IMR-90 (cell line): ENCODE data around the gene MYO1C. TPM values are rescaled to one million over a fixed set of nuclear protein-coding genes. Genes with fewer than 3 reads are reported as not detected.

Experiments
- ATAC-seq: fragments of 200-7000 bp; cut with Tn5 transposase; 2 replicates; pipeline ENCODE4 v1.9.1; 2020; ENCODE audit warnings: low read depth, mild to moderate bottlenecking, moderate library complexity
- BruUV-seq: library from RNA; stranded (reverse); fragments of 400-500 nt; replicated peaks from 2 replicates; lab custom pipeline; 2021; lab: Mats Ljungman, UMichigan
- CTCF ChIA-PET: fragments of 300-600 bp; formaldehyde crosslinking; extraction: SDS; loops from one replicate; lab custom pipeline; 2021; ENCODE audit warnings: antibody characterized with exemption; lab: Yijun Ruan, JAX
- POLR2A ChIA-PET: fragments of 300-600 bp; sonication (Branson Sonifier 250); formaldehyde crosslinking; loops from one replicate; lab custom pipeline; 2022; ENCODE audit warnings: antibody characterized with exemption; ENCODE audit not compliant: unreplicated experiment; lab: Charles Lee
- DNase-seq: peaks from one replicate; pipeline ENCODE4 v3.0.0; 2013
- H2AFZ ChIP-seq: replicated peaks from 2 replicates; pipeline ENCODE3; 2013; ENCODE audit warnings: low read length, mild to moderate bottlenecking; ENCODE audit not compliant: poor library complexity
- H2AK5ac ChIP-seq: 2 replicates; pipeline ENCODE4 v1.6.1; 2013; ENCODE audit warnings: low read depth, low read length, inconsistent platforms
- H2AK9ac ChIP-seq: replicated peaks from 2 replicates; pipeline ENCODE3; 2013; ENCODE audit warnings: mild to moderate bottlenecking, low read depth, low read length, moderate library complexity; ENCODE audit not compliant: poor library complexity
- H2BK120ac ChIP-seq: 2 replicates; pipeline ENCODE4 v1.6.1; 2013; ENCODE audit warnings: low read depth, low read length, inconsistent platforms
- H2BK15ac ChIP-seq: 3 replicates; pipeline ENCODE4 v1.6.1; 2013; ENCODE audit warnings: low read depth, low read length, inconsistent platforms
- H2BK20ac ChIP-seq: 2 replicates; pipeline ENCODE4 v1.6.1; 2013; ENCODE audit warnings: low read depth, mild to moderate bottlenecking, inconsistent platforms, low read length, moderate library complexity
- H2BK5ac ChIP-seq: 2 replicates; pipeline ENCODE4 v1.6.1; 2013; ENCODE audit warnings: mild to moderate bottlenecking, low read depth, low read length, inconsistent platforms; ENCODE audit not compliant: poor library complexity, severe bottlenecking
- H3K14ac ChIP-seq: replicated peaks from 2 replicates; pipeline ENCODE4 v1.6.1; 2013; ENCODE audit warnings: low read depth, low read length, inconsistent platforms
- H3K18ac ChIP-seq: 2 replicates; pipeline ENCODE4 v1.6.1; 2013; ENCODE audit warnings: low read depth, low read length, control low read depth
- H3K23ac ChIP-seq: 2 replicates; pipeline ENCODE4 v1.6.1; 2013; ENCODE audit warnings: low read depth, low read length, inconsistent platforms
- H3K27ac ChIP-seq: 2 replicates; pipeline ENCODE4 v1.5.1; 2013; ENCODE audit warnings: mild to moderate bottlenecking, control low read depth, low read length; ENCODE audit not compliant: insufficient read depth
- H3K27me3 ChIP-seq: 2 replicates; pipeline ENCODE4 v1.6.1; 2013; ENCODE audit warnings: low read length; ENCODE audit not compliant: control insufficient read depth, insufficient read depth
- H3K36me3 ChIP-seq: 2 replicates; pipeline ENCODE4 v1.6.1; 2013; ENCODE audit warnings: low read length, mixed read lengths; ENCODE audit not compliant: control insufficient read depth, insufficient read depth
- H3K4ac ChIP-seq: 2 replicates; pipeline ENCODE4 v1.6.1; 2013; ENCODE audit warnings: low read depth, low read length, inconsistent platforms
- H3K4me1 ChIP-seq: 2 replicates; pipeline ENCODE4 v1.6.1; 2013; ENCODE audit warnings: low read length, mixed read lengths; ENCODE audit not compliant: control insufficient read depth, insufficient read depth
- H3K4me2 ChIP-seq: 2 replicates; pipeline ENCODE4 v1.6.1; 2013; ENCODE audit warnings: low read depth, mild to moderate bottlenecking, control low read depth, low read length, moderate library complexity
- H3K4me3 ChIP-seq: 2 replicates; pipeline ENCODE4 v1.5.1; 2013; ENCODE audit warnings: low read depth, mild to moderate bottlenecking, control low read depth, low read length, moderate library complexity; ENCODE audit not compliant: insufficient read depth
- H3K56ac ChIP-seq: 2 replicates; pipeline ENCODE4 v1.6.1; 2013; ENCODE audit warnings: low read length, inconsistent platforms; ENCODE audit not compliant: insufficient read depth; ENCODE audit errors: extremely low read depth
- H3K79me1 ChIP-seq, 2 experiments: 2 replicates each; pipeline ENCODE4 v1.6.1; 2013; ENCODE audit warnings: low read length in 2 of 2, inconsistent platforms in 1 of 2, low read depth in 1 of 2
- H3K9ac ChIP-seq: 2 replicates; pipeline ENCODE4 v1.6.1; 2013; ENCODE audit warnings: low read depth, low read length, control low read depth
- H3K9me1 ChIP-seq: 2 replicates; pipeline ENCODE4 v1.6.1; 2013; ENCODE audit warnings: low read length, inconsistent platforms; ENCODE audit not compliant: insufficient read depth
- H3K9me3 ChIP-seq: 2 replicates; pipeline ENCODE4 v1.6.1; 2013; ENCODE audit warnings: low read length; ENCODE audit not compliant: control insufficient read depth, insufficient read depth
- H4K20me1 ChIP-seq: 2 replicates; pipeline ENCODE4 v1.6.1; 2013; ENCODE audit warnings: low read length, inconsistent platforms; ENCODE audit not compliant: insufficient read depth
- H4K5ac ChIP-seq: 2 replicates; pipeline ENCODE4 v1.6.1; 2013; ENCODE audit warnings: mild to moderate bottlenecking, low read depth, low read length, control low read depth
- H4K8ac ChIP-seq, 2 experiments: 2 replicates each; pipeline ENCODE4 v1.6.1; 2013; ENCODE audit warnings: low read depth in 2 of 2, low read length in 2 of 2, control low read depth in 1 of 2, inconsistent platforms in 1 of 2
- H4K91ac ChIP-seq: 2 replicates; pipeline ENCODE4 v1.6.1; 2013; ENCODE audit warnings: low read depth, low read length, inconsistent platforms; ENCODE audit not compliant: insufficient read depth
- BHLHE40 ChIP-seq: fragments of 150-350 bp; IDR thresholded peaks from 2 replicates; pipeline ENCODE4 v1.6.1; 2016; ENCODE audit warnings: mild to moderate bottlenecking, low read depth, low read length
- CEBPB ChIP-seq: IDR thresholded peaks from 2 replicates; pipeline ENCODE4 v1.6.1; 2012; ENCODE audit warnings: low read depth, low read length, improper control_type of control experiment
- CHD1 ChIP-seq: IDR thresholded peaks from 2 replicates; pipeline ENCODE4 v1.6.1; 2012; ENCODE audit warnings: low read depth, low read length, improper control_type of control experiment
- CTCF ChIP-seq: conservative IDR thresholded peaks from 2 replicates; pipeline ENCODE4 v1.5.1; 2012; ENCODE audit warnings: mild to moderate bottlenecking, low read depth, low read length, improper control_type of control experiment
- FOS ChIP-seq: fragments of 150-350 bp; IDR thresholded peaks from 2 replicates; pipeline ENCODE4 v1.6.1; 2016; ENCODE audit warnings: low read depth, low read length
- MAFK ChIP-seq: IDR thresholded peaks from 2 replicates; pipeline ENCODE4 v1.6.1; 2012; ENCODE audit warnings: low read depth, low read length, improper control_type of control experiment
- MAZ ChIP-seq: IDR thresholded peaks from 2 replicates; pipeline ENCODE4 v1.6.1; 2012; ENCODE audit warnings: low read depth, mild to moderate bottlenecking, low read length, improper control_type of control experiment, moderate library complexity, borderline replicate concordance
- POLR2A ChIP-seq: IDR thresholded peaks from 2 replicates; pipeline ENCODE4 v1.6.1; 2012; ENCODE audit warnings: mild to moderate bottlenecking, low read depth, low read length
- RAD21 ChIP-seq: IDR thresholded peaks from 2 replicates; pipeline ENCODE4 v1.6.1; 2012; ENCODE audit warnings: low read length, improper control_type of control experiment
- RCOR1 ChIP-seq: IDR thresholded peaks from 2 replicates; pipeline ENCODE4 v1.6.1; 2012; ENCODE audit warnings: mild to moderate bottlenecking, low read length, improper control_type of control experiment; ENCODE audit not compliant: insufficient replicate concordance
- RFX5 ChIP-seq: IDR thresholded peaks from 2 replicates; pipeline ENCODE4 v1.8.0; 2012; ENCODE audit warnings: low read depth, mild to moderate bottlenecking, low read length, moderate library complexity
- SMC3 ChIP-seq: fragments of 150-350 bp; IDR thresholded peaks from 2 replicates; pipeline ENCODE4 v1.6.1; 2016; ENCODE audit warnings: low read depth, mild to moderate bottlenecking, antibody characterized with exemption, low read length, moderate library complexity
- WGBS, 2 experiments: methylation state at CpG; one replicate each; pipeline versions ENCODE4 v1.1.5 to v1.1.7; 2013; ENCODE audit warnings: missing lambda C conversion rate in 2 of 2; ENCODE audit not compliant: insufficient read length in 1 of 2; ENCODE audit errors: extremely low coverage in 2 of 2; 5-methylcytosine and 5-hydroxymethylcytosine counted together
- dilution Hi-C: fragments of 300-500 bp; cut with HindIII; formaldehyde crosslinking; loops from one replicate; pipeline ENCODE4 v1.14.3; 2018; ENCODE audit warnings: low sequenced_read_pairs; ENCODE audit not compliant: unreplicated experiment
- in situ Hi-C: fragments of 300-500 bp; cut with MboI; formaldehyde crosslinking; loops from 3 replicates; pipeline ENCODE4 v1.14.3; 2019; ENCODE audit warnings: low sequenced_read_pairs, inconsistent platforms, mixed read lengths
- intact Hi-C: fragments of 100-400 bp; cut with micrococcal nuclease; formaldehyde crosslinking; loops from 2 replicates; pipeline ENCODE4 v1.10.0; 2022
- polyA plus RNA-seq, 3 experiments: library from polyadenylated mRNA; depleted of rRNA; stranded (reverse); fragments of >200 nt; gene quantifications; 2 replicates each; pipeline ENCODE4 v1.2.3, GENCODE V29; 2012; ENCODE audit warnings: low replicate concordance in 1 of 3
- total RNA-seq: library from RNA; depleted of rRNA; stranded (reverse); fragments of >200 nt; gene quantifications from 2 replicates; pipeline ENCODE4 v1.2.3, GENCODE V29; 2012
- TF ChIP-seq, protein P1 (sequence below): fragments of 150-350 bp; IDR thresholded peaks from 2 replicates; pipeline ENCODE4 v1.6.1; 2016; ENCODE audit warnings: low read depth, mild to moderate bottlenecking, low read length, moderate library complexity, borderline replicate concordance

MYO1C gene
- total and polyA plus RNA-seq, 2 of the 4 experiments (the other 2 are of a cell fraction), result 162 to 196 TPM

DNA sequence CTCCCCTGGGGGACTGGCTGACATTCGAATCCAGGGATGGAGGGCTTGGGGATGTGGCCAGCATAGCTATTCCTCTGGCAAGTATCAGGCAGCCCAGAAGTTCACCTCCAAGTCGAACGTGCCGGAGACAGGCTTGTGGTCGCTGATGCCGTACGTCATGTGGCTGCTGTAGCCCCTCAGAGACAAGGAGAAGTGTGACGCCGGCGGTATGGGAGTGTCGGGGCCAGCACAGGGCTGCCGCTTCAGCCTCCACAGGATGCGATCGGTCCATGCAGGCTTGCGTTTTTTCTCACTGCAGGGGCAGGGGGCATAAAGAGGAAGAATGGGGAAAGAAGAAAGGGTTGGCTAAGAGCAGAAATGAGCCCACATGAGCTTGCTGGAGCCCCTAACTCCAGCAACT, 5.3 kb upstream of the MYO1C start:
- Histone ChIP-seq H3K27ac (no peak overlapping the region), H2BK120ac (no peak overlapping the region), H2AFZ (no peak overlapping the region), H2BK15ac (no peak overlapping the region), H3K9me3 (no peaks in the 10 kb centered on the region), H4K91ac (no peak overlapping the region), H3K27me3 (no peaks in the 10 kb centered on the region), H4K5ac (no peak overlapping the region), H3K9me1 (peaks cover 5% of the 10 kb centered on the region; the same call in 1 of the 2 replicates), H3K23ac (no peak overlapping the region), H3K79me1 (peaks cover 0 to 5% of the 10 kb centered on the region in 2 experiments; a peak in 1 of 4 replicates), H3K14ac (no peak overlapping the region), H3K9ac (no peak overlapping the region), H3K4me3 (no peak overlapping the region), H4K20me1 (0 out of 2 replicates have a peak, but pooled peaks cover 3% of the 10 kb centered on the region), H2AK5ac (no peak overlapping the region), H3K36me3 (peaks cover 14% of the 10 kb centered on the region), H4K8ac (no peak overlapping the region), H3K4me2 (no peak overlapping the region), H3K56ac (no peak overlapping the region), H3K18ac (no peak overlapping the region), H2AK9ac (no peak overlapping the region), H3K4me1 (peaks cover 2% of the 10 kb centered on the region; the same call in 1 of the 2 replicates), H2BK20ac (no peak overlapping the region), H2BK5ac (no peak overlapping the region), H3K4ac (no peak overlapping the region)
- BruUV-seq, result no TSS peak
- DNase-seq (no peak), ATAC-seq (no peak)
- ChIA-PET POLR2A (no interaction called here), CTCF (interaction anchor here (1.0 kb wide), 1 partner anchor 19 kb away, joined by 4 read pairs; the partner anchor contains the start of gene INPP5K)
- dilution Hi-C loops (no loop called here), in situ Hi-C loops (no loop called here), intact Hi-C loops (no loop called here)
- WGBS, 2 experiments, result 66% methylated on average over 12 of the region's 15 CpGs; no CpG with 5 or more reads in 1 of the 2 experiments
- no peak for TF ChIP-seq CTCF
- no peak for TF ChIP-seq RFX5
- TF ChIP-seq, protein P1, sequence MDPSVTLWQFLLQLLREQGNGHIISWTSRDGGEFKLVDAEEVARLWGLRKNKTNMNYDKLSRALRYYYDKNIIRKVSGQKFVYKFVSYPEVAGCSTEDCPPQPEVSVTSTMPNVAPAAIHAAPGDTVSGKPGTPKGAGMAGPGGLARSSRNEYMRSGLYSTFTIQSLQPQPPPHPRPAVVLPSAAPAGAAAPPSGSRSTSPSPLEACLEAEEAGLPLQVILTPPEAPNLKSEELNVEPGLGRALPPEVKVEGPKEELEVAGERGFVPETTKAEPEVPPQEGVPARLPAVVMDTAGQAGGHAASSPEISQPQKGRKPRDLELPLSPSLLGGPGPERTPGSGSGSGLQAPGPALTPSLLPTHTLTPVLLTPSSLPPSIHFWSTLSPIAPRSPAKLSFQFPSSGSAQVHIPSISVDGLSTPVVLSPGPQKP, result no peak
- no peak for TF ChIP-seq FOS
- TF ChIP-seq POLR2A, result no peak
- no peak for TF ChIP-seq MAZ
- TF ChIP-seq RCOR1, result no peak
- no peak for TF ChIP-seq CEBPB
- TF ChIP-seq CHD1, result no peak
- TF ChIP-seq BHLHE40, result no peak
- no peak for TF ChIP-seq RAD21
- TF ChIP-seq MAFK, result no peak
- TF ChIP-seq SMC3, result no peak
